Measurements from ENCODE around the gene SLC41A1. TPM values are rescaled to one million over a fixed set of nuclear protein-coding genes. Genes with fewer than 3 reads are reported as not detected.
"Not testable (repeated sequence)": the region's sequence is repeated elsewhere in the genome, so short reads cannot be mapped to it uniquely, and the experiment has no call there.

SLC41A1 gene
- 10 to 100 TPM; 26.7 to 64.1 TPM for total RNA-seq

DNA sequence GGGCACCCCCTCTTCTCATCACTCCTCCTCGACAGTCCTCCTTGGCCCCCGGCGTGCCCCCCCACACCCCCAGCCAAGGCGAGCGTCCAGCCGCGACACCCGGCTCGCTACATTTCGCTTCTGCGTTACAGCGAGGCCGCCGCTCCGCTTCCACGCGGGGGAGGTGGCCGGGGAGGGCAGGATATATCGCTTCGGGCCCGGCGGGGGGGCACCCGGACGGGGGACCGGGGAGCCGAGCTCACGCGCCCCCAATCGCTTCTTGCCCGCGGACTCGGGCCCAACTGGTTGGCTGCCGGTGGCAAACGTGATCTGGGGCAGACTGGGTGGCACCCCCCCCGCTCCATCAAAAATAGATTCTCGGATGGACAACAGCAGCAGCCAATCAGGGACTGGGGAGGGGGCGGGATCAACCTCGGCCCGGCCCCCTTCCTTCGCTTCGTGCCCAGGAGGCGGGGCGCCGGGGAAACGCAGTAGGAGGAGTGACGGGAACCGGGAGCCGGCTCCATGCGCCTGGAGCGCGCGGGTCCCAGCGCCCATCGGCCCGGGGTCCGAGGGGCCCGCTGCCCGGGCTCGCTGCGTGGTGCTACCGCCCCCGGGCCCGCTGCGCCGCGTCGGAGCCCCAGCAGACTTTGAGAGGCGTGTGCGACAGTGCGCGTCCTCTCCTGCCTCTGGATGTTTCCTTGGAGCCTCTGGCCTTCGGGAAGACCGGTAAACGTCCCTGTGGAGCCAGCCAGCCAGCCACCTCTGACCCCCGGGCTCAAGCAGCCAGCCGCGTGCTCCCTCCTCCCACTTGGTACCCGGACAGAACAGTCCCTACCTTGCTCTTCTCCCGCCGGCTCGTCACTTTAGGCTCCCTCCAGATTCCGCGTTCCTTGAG, at the start of gene SLC41A1:
TSS of gene SLC41A1 (minus strand) at position 321 of the 877 bp plus-strand sequence. CDS start 2,757 bp downstream, outside the sequence.
- H3K4me1 ChIP-seq (ENCODE audit: control insufficient read depth in 1 of 2, low read depth in 2 of 2), result peaks cover 21 to 48% of the 10 kb centered on the region in 2 donors
- H3K36me3 ChIP-seq, result no peaks in the 10 kb centered on the region
- DNase-seq (ENCODE audit: low spot score), result peak; percentile 86
- no peaks in the 10 kb centered on the region for H3K9me3 ChIP-seq
- H3K27me3 ChIP-seq (replicated peaks; ENCODE audit: insufficient read depth), result no peaks in the 10 kb centered on the region
- TF ChIP-seq, protein P1, sequence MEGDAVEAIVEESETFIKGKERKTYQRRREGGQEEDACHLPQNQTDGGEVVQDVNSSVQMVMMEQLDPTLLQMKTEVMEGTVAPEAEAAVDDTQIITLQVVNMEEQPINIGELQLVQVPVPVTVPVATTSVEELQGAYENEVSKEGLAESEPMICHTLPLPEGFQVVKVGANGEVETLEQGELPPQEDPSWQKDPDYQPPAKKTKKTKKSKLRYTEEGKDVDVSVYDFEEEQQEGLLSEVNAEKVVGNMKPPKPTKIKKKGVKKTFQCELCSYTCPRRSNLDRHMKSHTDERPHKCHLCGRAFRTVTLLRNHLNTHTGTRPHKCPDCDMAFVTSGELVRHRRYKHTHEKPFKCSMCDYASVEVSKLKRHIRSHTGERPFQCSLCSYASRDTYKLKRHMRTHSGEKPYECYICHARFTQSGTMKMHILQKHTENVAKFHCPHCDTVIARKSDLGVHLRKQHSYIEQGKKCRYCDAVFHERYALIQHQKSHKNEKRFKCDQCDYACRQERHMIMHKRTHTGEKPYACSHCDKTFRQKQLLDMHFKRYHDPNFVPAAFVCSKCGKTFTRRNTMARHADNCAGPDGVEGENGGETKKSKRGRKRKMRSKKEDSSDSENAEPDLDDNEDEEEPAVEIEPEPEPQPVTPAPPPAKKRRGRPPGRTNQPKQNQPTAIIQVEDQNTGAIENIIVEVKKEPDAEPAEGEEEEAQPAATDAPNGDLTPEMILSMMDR (IDR thresholded peaks at IDR 0.05), result no peak
- peak; percentile 90 for ATAC-seq (ENCODE audit: insufficient number of reproducible peaks, low FRiP score, low read depth)
- H3K27ac ChIP-seq, result peak within 1 kb of the TSS; percentile 84 to 93
- peak within 1 kb of the TSS; percentile 90 for H3K4me3 ChIP-seq

DNA sequence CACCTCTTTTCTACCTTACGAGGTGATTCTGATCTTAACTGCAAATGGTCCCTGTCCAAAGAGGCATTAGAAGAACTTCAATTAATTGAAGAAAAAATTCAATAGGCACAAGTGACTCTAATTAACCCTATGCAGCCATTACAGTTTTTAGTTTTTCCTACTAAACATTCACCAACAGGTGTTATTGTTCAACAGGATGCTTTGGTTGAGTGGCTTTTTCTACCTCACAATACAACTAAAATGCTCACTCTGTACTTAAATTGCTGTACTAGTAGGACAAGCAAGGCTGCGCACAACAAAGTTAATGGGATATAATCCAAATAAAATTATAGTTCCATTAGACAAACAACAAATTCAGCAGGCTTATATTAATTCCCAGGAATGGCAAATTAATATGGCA, 48.5 kb upstream of the SLC41A1 start:
- Histone ChIP-seq H3K27ac (no peak overlapping the region), H3K27me3 (replicated peaks; ENCODE audit: insufficient read depth) (no peaks in the 10 kb centered on the region), H3K4me3 (no peak overlapping the region), H3K36me3 (no peaks in the 10 kb centered on the region), H3K4me1 (ENCODE audit: control insufficient read depth in 1 of 2, low read depth in 2 of 2) (no peaks in the 10 kb centered on the region), H3K9me3 (peaks cover under 1% of the 10 kb centered on the region)
- TF ChIP-seq, protein P1 (IDR thresholded peaks at IDR 0.05), result no peak
- DNase-seq (ENCODE audit: low spot score), result no peak
- ATAC-seq (ENCODE audit: insufficient number of reproducible peaks, low FRiP score, low read depth), result no peak

DNA sequence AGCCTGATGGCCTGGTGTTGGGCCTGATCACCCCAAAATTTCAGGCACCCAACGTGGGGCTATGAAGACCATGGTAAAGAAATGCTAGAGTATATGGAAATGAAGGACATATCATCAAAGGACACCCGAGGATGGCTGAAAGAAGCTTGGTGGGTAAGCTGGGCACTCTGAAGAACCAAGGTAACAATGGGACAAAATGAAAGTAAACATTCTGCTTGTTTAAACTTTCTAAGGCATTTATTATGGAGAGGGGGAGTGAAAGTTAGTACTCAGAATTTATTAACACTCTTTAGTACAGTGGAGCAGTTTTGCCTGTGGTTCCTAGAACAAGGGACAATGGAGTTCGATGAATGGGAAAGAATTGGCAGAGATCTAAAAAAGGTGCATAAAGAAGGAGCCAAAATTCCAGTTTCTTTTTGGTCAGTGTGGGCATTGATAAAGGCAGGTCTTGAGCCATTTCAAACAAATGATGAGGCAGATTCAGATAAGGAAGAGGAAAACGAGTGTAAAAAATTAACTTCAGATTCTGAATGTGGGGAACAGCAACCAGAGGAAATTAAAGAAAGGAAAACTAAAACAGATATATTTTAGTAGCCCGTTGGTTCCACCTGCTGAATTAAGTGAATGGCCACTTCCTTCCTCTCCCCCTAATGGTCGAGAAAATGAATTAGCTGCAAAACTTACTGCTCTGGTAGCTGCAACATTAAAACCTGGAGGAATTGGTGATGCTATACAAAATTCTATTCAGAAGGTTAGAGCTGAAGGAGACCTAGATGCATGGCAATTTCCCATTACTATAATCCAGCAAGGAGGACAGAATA, 45.4 kb upstream of the SLC41A1 start:
- no peak overlapping the region for H3K27ac ChIP-seq
- no peaks in the 10 kb centered on the region for H3K36me3 ChIP-seq
- TF ChIP-seq, protein P1 (IDR thresholded peaks at IDR 0.05), result no peak
- no peak for ATAC-seq (ENCODE audit: insufficient number of reproducible peaks, low FRiP score, low read depth)
- no peak overlapping the region for H3K4me3 ChIP-seq
- peaks cover 7% of the 10 kb centered on the region for H3K9me3 ChIP-seq
- DNase-seq (ENCODE audit: low spot score), result no peak
- H3K27me3 ChIP-seq (replicated peaks; ENCODE audit: insufficient read depth), result no peaks in the 10 kb centered on the region
- no peaks in the 10 kb centered on the region for H3K4me1 ChIP-seq (ENCODE audit: control insufficient read depth in 1 of 2, low read depth in 2 of 2)

DNA sequence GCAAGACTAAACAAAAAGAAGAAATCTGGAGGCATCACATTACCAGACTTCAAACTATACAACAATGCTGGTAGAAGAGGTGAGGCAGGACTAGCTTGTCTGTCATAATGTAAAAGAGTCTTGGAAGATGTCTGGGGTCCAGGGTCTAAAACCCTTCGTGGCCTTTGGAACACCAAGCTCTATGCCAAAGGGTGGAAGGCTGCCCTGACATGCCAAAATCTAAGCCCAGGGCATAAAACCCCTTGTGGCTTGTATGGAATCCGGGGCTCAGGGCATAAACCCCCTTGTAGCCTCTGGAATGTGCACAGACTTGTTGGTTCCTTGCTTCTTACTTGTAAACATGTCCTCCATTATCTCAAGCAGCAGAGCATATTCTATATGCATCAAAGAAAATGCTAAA, 44.5 kb upstream of the SLC41A1 start:
- not testable (repeated sequence) for H3K27ac ChIP-seq; H3K36me3 ChIP-seq; H3K4me3 ChIP-seq; ATAC-seq (ENCODE audit: insufficient number of reproducible peaks, low FRiP score, low read depth); H3K27me3 ChIP-seq (replicated peaks; ENCODE audit: insufficient read depth); H3K9me3 ChIP-seq; DNase-seq (ENCODE audit: low spot score); H3K4me1 ChIP-seq (ENCODE audit: control insufficient read depth in 1 of 2, low read depth in 2 of 2)

DNA sequence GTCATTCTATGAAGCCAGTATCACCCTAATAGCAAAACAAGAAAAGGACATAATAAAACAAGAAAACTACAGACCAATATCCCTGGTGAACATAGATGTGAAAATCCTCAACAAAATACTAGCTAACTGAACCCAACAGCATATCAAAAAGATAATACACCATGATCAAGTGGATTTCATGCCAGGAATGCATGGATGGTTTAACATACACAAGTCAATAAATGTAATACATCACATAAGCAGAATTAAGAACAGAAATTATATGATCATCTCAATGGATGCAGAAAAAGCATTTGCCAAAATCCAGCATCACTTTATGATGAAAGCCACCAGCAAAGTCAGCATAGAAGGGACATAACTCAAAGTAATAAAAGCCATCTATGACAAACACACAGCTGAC, 43.4 kb upstream of the SLC41A1 start:
- H3K27ac ChIP-seq, result no peak overlapping the region
- no peaks in the 10 kb centered on the region for H3K27me3 ChIP-seq (replicated peaks; ENCODE audit: insufficient read depth)
- H3K4me1 ChIP-seq (ENCODE audit: control insufficient read depth in 1 of 2, low read depth in 2 of 2), result no peaks in the 10 kb centered on the region
- DNase-seq (ENCODE audit: low spot score) (no peak), ATAC-seq (ENCODE audit: insufficient number of reproducible peaks, low FRiP score, low read depth) (no peak)
- H3K4me3 ChIP-seq, result no peak overlapping the region
- peaks cover 7% of the 10 kb centered on the region for H3K9me3 ChIP-seq
- no peaks in the 10 kb centered on the region for H3K36me3 ChIP-seq
- TF ChIP-seq, protein P1 (IDR thresholded peaks at IDR 0.05), result no peak
